HG02970 (cell line): ENCODE results near the gene AMIGO3.
A peak's percentile ranks its signal among the peaks of the same experiment; 100 is the strongest.
"Not testable (repeated sequence)": the region's sequence is repeated elsewhere in the genome, so short reads cannot be mapped to it uniquely, and the experiment has no call there.

Experiments used
- ATAC-seq: cut with Tn5 transposase; IDR thresholded peaks from one replicate; pipeline ENCODE4 v1.9.1; 2021; ENCODE audit warnings: mild to moderate bottlenecking, moderate library complexity, moderate number of reproducible peaks; ENCODE audit not compliant: unreplicated experiment, low FRiP score

Gene AMIGO3, protein sequence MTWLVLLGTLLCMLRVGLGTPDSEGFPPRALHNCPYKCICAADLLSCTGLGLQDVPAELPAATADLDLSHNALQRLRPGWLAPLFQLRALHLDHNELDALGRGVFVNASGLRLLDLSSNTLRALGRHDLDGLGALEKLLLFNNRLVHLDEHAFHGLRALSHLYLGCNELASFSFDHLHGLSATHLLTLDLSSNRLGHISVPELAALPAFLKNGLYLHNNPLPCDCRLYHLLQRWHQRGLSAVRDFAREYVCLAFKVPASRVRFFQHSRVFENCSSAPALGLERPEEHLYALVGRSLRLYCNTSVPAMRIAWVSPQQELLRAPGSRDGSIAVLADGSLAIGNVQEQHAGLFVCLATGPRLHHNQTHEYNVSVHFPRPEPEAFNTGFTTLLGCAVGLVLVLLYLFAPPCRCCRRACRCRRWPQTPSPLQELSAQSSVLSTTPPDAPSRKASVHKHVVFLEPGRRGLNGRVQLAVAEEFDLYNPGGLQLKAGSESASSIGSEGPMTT

DNA sequence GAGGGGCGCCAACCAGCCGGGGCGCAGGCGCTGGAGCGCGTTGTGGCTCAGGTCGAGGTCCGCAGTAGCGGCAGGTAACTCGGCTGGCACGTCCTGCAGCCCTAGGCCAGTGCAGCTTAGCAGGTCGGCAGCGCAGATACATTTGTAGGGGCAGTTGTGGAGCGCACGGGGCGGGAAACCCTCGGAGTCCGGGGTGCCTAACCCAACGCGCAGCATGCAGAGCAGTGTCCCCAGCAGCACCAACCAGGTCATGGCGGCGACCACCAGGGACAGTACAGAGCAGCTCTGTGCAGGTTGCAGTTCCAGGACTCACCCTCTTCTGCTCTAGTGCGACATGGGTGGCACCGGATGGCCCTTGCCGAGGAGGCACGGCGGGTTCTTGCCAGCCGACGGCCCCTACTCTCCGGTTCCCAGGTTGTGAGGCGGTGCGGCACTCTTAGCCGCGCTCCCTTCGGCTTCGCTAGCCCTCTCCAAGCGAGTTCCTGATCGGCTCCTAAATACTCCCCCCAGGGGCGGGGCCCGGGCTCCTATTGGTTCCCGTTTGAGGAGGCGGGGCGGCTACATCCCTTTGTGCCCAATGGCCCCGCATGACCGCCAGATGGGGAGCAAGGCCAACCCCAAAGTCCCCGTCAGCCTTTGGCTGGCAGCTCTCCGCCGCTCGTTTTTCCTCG lies at the start of gene AMIGO3:
AMIGO3 (minus strand) TSS at position 471 of the 671 bp plus-strand sequence; CDS start at position 252, 219 bp downstream.
- ATAC-seq: peak; percentile 39

DNA sequence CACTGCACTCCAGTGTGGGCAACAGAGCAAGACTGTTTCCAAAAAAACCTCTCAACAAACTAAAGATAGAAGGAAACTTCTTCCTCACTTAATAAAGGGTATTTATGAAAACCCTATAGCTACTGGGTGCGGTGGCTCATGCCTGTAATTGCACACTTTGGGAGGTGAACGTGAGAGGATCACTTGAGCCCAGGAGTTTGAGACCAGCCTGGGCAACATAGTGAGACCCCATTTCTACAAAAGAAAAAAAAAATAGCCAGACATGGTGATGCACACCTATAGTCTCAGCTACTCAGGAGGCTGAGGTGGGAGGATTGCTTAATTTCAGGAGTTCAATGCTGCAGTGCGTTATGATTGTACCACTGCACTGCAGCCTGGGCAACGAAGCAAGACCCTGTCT lies 44.5 kb upstream of the AMIGO3 start:
- no peak for ATAC-seq

DNA sequence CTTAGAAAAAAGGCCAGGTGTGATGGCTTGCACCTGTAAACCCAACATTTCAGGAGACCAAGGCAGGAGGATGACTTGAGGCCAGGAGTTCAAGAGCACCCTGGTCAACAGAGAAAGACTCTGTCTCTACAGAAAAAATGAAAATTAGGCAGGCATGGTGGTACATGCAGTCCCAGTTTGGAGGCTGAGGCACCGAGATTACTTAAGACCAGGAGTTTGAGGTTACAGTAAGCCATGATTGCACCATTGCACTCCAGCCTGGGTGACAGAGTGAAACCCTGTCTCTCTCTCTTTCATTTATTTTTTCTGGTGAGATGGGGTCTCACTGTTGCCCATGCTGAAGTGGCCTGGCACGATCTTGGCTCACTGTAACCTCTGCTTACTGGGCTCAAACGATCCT lies 42.2 kb upstream of the AMIGO3 start:
- ATAC-seq: no peak

DNA sequence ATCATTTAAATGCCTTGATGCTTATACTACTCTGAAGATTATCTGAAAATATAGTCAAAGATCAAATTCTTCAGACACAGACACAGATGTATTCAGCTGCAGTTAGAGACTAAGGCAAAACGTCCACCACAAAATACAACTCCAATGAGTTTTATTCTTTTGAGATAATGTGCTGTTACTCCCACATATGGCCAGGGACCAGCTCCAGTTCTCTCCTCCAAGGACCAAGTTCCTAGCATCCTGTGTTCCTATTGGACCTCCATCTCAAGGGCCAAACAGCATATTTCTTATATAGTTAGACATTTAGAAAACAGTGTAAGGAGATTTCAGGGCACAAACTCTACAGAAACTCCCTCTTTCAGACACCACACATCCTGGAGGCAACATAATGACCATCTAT lies 39.7 kb upstream of the AMIGO3 start:
- ATAC-seq: no peak

DNA sequence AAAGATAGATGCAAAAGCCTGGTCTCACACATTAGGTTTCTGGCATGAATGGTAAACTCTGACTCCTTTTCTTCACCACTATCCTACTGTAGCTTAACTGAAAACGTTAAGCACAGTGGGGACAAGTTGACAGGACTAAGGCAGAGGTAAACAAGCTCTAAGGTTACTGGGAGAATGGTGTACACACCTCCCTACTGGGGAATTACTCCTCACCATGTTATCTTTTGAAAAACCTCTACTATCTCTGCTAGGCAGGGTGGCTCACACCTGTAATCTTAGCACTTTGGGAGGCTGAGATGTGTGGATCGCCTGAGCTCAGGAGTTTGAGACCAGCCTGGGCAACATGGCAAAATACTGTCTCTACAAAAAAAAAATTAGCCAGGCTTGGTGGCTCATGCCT lies 37.7 kb upstream of the AMIGO3 start:
- no peak for ATAC-seq

DNA sequence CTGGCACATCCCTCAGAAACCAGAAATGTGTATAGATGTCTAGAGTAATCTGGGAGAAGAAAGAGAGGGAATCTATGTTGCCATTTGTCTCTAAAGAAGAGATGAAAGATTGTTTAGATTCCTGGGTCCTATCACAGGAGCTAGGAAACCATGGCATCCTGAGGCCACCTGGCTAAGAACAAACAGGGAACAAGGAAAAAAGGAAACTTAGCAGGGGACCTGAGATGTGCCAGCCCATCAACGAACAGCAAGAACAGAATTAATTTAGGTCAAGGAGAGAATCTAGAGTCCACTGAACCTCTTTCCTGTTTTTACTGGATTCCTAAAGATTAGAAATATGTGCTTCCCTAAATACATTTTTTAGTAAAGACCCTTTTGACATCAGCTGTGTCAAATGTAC lies 36.6 kb upstream of the AMIGO3 start:
- no peak for ATAC-seq

DNA sequence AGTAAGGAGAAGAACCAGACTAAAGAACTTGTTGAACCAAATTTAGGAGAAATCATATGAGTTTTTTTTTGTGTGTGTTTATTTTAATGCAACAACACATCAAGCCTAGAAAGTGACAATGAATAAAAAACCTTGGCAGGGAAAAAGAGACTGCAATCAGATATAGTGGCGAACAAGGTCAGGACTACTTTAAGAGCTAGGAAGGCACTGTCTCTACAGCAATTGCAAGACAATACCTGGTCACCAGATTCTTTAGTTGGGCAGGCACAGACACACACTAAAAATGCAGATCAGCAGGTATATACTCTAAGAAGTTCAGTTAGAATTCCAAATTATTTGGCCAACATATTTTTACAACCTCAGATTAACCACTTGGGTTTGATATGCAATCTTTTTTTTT lies 35.1 kb upstream of the AMIGO3 start:
- no peak for ATAC-seq

DNA sequence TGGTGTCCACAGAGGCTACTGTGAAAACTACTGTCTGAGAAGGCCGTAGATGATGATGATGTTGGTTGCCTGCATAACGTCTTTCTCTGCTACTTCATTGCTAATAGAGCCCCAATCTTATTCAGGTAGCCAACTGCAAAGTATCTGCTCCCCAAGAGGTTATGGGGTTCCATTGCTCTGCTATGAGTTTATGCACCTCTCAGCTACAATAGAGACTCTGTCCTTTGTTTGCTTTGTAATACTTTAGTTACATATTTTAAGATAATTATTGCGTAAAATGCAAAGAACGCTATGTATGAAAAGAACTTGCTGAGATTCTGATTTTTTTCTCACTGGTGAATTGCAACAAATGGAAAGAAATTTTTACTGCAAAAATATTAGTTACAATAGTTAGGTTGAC lies 32.0 kb upstream of the AMIGO3 start:
- ATAC-seq: no peak

DNA sequence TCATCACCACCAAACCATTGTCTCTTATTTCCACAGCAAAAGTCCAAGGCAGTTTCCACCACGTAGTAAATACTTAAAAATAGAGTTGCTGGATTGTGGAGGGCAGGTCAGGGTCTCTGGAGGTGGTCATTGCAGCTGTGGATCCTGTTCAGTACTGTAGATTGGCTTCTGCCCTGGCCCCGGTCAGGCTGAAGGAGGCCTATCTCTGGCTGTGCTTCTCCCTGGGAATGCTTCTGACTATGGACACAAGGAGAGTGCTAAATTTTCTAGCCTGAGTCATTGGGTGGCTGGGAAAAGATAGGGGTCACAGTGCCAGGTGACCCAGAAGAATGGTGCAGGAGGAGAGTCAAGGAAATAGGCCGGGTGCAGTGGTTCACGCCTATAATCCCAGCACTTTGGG lies 30.6 kb upstream of the AMIGO3 start:
- no peak for ATAC-seq

DNA sequence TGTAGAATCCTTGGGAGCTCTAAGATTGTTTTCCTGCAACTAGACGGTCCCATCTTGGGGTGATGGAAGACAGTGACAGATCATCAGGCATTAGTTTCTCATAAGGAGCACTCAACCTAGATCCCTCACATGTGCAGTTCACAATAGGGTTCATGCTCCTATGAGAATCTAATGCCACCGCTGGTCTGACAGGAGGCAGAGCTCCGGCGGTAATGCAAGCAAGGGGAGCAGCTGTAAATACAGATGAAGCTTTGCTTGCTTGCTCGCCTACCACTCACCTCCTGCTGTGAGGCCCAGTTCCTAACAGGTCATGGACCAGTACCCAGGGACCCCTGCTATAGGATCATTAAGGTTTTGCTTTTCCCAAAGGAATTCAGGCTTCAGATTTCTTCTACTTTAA lies 29.4 kb upstream of the AMIGO3 start:
- not testable (repeated sequence) for ATAC-seq

DNA sequence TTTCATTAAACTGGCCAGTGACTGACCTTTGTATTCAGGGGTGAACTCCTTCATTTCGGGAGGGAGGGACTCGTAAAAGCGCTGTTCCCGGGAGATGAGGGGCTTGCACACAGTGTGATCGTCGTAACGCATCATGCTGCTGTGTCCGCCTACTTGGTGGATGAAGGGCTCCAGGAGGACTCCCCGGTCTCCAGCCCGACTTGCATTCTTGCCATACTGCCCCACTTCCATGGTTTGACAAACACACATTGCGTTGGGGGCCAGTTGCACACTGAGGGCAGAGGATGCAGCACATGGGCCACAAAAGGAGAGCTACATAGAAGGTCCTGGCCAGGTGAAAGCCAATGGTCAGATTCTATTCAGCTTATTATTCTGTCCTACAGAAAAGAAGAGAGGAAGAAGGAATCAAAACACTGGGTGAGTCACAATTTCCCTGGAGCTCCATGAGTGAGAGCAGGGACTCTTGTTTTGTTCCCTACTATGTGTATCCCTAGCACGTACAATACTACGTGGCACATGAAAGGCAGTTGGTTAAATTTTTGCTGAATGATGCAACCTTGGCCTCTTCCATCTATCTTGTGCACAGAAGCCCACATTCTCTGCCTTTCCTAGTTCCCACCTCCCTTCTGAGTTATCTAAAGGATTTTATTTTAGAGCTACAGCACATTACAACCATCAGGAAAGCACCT lies 28.5 kb upstream of the AMIGO3 start:
- no peak for ATAC-seq

DNA sequence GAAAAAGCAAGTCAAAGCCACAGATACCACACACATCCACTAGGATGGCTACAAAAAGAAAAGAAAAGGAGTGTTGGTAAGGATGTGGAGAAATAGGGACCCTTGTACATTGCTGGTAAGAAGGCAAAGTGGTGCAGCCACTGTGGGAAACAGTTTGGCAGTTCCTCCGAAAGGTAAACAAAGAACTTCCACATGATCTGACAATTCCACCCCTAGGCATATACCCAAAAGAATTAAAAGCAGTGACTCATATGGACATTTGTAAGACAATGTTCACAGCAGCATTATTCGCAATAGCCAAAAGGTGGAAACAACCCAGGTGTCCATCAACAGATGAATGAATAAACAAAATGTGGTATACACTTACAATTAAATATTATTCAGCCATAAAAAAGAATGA lies 26.5 kb upstream of the AMIGO3 start:
- no peak for ATAC-seq

DNA sequence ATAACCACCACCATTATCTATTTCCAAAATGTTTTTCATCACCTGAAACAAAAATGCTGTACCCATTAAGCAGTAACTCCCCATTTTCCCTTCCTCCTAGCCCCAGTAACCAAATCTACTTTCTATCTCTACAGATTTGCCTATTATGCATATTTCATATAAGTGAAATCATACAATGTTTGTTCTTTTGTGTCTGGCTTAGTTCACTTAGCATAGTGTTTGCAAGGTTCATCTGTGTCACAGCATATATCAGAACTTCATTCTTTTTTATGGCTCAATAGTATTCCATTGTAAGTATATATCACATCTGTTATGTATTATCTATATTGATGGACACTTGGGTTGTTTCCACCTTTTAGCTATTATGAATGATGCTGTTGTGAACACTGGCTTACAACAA lies 20.9 kb upstream of the AMIGO3 start:
- ATAC-seq: no peak

DNA sequence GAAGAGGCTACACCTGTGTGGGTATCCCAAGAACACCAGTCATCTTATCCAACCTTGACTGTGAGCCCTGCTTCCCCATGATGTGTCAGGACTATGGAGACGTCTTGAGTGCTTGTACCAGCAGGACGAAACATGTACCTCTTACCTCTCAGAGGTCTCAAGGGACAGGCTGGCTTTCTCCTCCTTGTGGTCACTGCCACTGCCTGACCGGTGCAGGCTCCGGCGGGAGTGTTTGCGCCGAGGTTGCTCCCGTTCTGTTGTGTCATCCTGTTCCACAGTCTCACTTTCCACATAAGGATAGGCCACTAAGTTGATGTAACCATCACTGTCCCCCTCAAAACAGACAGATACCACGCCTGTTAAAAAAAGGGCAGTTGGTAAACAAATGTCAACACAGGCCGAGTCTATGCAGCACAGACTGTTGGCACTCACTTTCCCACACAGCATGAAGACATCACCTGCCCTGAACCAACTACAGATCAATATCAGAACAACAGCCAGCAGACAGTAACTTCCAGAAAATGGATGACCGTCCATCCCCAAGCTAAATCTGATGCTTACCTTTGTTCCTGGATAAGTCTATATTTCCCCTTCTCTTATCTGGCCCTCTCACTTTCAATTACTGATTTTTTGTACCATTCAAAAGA lies 18.7 kb upstream of the AMIGO3 start:
- no peak for ATAC-seq

DNA sequence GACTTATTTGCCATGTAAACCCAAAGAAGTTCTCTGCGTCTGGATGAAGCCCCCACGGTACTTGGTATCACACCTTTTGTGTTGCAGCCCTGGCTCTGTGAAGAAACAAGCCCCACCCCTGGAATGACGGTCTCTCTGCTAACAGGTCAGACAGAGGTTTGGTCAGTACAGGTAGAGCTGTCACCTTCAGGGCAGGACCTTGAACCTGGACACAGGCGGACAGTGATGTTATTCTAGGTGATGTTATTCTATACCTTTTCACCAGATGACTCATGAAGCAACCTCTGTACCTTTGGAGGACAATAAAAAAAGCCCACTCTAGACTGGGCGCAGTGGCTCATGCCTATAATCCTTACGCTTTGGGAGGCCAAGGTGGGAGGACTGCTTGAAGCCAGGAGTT lies 15.3 kb upstream of the AMIGO3 start:
- ATAC-seq: no peak

DNA sequence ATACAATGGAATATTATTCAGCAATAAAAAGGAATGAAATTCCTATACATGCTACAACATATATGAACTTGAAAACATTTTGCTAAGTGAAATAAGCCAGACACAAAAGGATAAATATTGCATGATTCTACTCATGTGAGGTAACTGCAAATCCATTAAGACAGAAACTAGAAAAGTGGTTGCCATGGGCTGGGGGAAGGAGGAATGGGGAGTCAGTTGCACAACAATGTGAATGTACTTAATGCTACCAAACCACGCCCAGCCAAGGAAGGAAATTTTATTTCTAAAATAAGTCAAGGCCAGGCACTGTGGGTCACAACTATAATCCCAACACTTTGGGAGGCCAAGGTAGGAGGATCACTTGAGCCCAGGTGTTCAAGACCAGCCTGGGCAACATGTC lies 14.1 kb upstream of the AMIGO3 start:
- ATAC-seq: no peak

DNA sequence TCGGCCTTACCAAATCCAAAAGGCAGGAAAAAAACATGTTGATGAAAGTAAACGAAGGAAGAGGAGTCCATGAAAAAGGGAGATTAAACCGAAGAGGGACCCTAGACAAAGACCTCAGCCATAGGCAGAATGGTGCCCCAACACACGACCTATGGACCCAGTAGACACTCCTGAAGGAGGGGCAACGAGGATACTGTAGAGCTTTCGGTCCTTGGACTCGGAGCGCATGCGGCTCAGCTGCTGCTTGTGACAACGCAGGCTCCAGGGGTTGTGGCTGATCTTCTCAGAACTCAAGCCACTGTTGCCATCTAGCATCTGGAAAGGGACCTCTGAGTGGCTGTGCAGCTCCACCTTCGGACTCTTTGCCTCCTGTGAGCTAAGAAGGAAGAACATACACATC lies 13.1 kb upstream of the AMIGO3 start:
- ATAC-seq: no peak

DNA sequence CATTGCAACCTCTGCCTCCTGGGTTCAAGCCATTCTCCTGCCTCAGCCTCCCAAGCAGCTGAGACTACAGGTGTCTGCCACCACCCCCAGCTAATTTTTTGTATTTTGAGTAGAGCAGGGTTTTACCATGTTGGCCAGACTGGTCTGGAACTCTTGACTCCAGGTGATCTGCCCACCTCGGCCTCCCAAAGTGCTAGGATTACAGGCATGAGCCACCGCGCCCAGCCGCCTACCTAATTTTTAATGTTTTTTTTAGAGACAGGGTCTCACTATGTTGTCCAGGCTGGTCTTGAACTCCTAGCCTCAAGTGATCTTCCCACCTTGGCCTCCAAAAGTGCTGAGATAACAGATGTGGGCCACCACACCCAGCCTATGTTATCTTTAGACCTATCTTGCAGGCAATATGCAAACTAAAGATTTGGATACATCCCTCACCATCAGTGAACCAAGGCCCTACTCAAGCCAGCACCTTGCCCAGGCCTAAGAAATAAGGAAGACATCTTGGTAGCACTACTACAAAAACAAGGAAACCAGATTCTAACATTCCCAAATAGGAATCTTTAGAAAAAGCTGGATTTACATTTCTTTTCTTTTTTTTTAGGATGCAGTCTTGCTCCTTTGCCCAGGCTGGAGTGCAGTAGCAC lies 10.6 kb upstream of the AMIGO3 start:
- ATAC-seq: no peak

DNA sequence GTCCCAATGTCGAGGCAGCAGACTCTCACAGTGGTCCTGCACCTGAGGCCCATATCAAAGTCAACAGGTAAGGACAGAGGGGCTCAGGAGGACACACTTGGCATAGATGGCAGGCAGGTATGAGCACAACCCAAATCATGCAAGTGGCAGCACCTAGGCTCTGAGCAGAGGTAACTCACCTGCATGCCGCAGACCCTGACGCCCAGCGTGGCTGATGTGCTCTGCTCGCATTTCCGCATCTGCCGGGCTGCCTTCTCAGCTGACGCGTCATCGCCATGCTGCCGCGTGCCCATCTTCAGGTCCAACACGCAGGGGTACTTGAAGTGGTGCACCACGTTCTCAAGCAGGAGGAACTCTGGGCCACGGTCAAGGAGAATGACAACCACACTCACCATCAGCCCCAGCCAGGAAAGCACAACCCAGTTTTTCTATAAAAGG lies 8.5 kb upstream of the AMIGO3 start:
- ATAC-seq: no peak

DNA sequence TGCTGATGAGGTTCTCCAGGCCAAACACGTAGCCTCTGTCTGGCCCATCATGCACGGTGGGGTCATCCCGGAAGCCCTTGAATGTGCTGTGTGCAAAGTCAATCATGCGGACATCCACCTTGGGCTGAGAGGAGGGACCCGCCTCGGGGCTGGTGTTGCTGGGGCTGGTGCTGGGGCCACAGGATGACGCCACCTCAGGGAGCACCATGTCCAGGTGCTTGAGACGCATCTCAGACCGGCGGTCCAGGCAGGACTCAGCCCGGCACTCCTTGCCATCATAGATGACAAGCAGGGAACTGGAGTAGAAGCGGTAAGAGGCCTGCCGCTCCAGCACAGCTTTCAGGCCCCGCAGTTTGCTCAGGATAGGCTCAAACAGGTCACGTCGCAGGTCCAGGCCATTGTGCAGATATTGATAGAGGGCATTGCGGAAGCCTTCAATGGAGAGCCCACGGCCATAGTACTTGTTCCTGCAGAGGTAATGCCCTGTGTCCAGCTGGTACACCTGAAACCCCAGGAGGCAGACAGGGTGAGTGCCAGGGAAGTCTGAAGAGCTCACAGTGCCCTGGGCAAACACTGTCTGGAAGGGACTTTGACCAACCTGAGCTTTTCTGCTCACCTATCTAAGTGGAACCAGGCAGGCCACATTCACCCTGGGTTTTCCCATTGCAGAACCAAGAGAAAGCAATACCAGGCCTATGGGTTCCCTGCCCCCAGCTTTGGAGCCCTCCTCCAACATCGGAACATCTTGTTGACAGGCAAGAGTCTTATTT lies 7.9 kb upstream of the AMIGO3 start:
- ATAC-seq: no peak
